HepG2 (cell line): ENCODE results near the gene NAPB. TPM values are rescaled to one million over a fixed set of nuclear protein-coding genes. Genes with fewer than 3 reads are reported as not detected.

Experiments
- ATAC-seq: fragments of 200-7000 bp; cut with Tn5 transposase; 3 replicates; pipeline ENCODE4 v1.9.1; 2020; ENCODE audit warnings: mild to moderate bottlenecking, moderate library complexity
- BruUV-seq: library from RNA; stranded (reverse); fragments of 400-500 nt; replicated peaks from 2 replicates; lab custom pipeline; 2021; lab: Mats Ljungman, UMichigan
- CTCF ChIA-PET: fragments of 300-600 bp; formaldehyde crosslinking; extraction: SDS; loops from one replicate; lab custom pipeline; 2021; ENCODE audit warnings: low total read pairs, inconsistent platforms, low intra/inter-chr PET ratio; lab: Yijun Ruan, JAX
- POLR2A ChIA-PET: fragments of 350-600 bp; sonication (Branson Sonifier 250); formaldehyde crosslinking; loops from one replicate; lab custom pipeline; 2020; ENCODE audit warnings: antibody characterized with exemption, inconsistent platforms; lab: Yijun Ruan, JAX
- DNase-seq: peaks from one replicate; pipeline ENCODE4 v3.0.0-alpha.2; 2015; ENCODE audit warnings: low spot score
- FAIRE-seq: peaks from 3 replicates; lab custom pipeline; 2011; peaks lifted over from hg19 to GRCh38; lab: Jason Lieb, UNC
- H2AFZ ChIP-seq: one replicate; pipeline ENCODE4 v1.6.1; 2011; ENCODE audit warnings: low read length, inconsistent platforms
- H3K27ac ChIP-seq: fragments of 300-600 bp; 3 replicates; pipeline ENCODE4 v1.8.0; 2011; ENCODE audit warnings: mixed run types, mild to moderate bottlenecking, mixed read lengths, low read length, inconsistent platforms; ENCODE audit not compliant: insufficient read depth; ENCODE audit errors: extremely low read length
- H3K27me3 ChIP-seq, 2 experiments: fragments of 200-600 bp in 1 of 2; 2 replicates in 1 of 2; 3 replicates in 1 of 2; pipeline versions ENCODE4 v1.6.0 to v1.8.0; 2011; ENCODE audit warnings: low read length in 2 of 2, mild to moderate bottlenecking in 2 of 2, moderate library complexity in 2 of 2, inconsistent platforms in 1 of 2; ENCODE audit not compliant: insufficient read depth in 2 of 2, control insufficient read depth in 1 of 2
- H3K36me3 ChIP-seq, 2 experiments: fragments of 200-600 bp in 1 of 2; replicated peaks in 1 of 2; 2 replicates in 1 of 2; 3 replicates in 1 of 2; pipeline versions ENCODE4 v1.5.1 to v1.8.0; 2011; ENCODE audit warnings: low read length in 2 of 2, inconsistent platforms in 1 of 2; ENCODE audit not compliant: insufficient read depth in 2 of 2, control insufficient read depth in 1 of 2
- H3K4me1 ChIP-seq: 2 replicates; pipeline ENCODE4 v1.5.1; 2012; ENCODE audit warnings: low read length, inconsistent platforms; ENCODE audit not compliant: insufficient read depth
- H3K4me2 ChIP-seq: 2 replicates; pipeline ENCODE4 v1.6.0; 2011; ENCODE audit warnings: low read depth, low read length, inconsistent platforms
- H3K4me3 ChIP-seq, 3 experiments: fragments of 200-600 bp in 1 of 3; sonication (generic), shearing (Covaris generic) in 1 of 3; replicated peaks in 1 of 3; 2 replicates each; pipeline ENCODE4 v1.5.1; 2011 to 2016; ENCODE audit warnings: low read length in 3 of 3, inconsistent platforms in 2 of 3, low read depth in 2 of 3, mild to moderate bottlenecking in 2 of 3, control low read depth in 1 of 3, mixed read lengths in 1 of 3; ENCODE audit not compliant: insufficient read depth in 1 of 3
- H3K79me2 ChIP-seq: one replicate; pipeline ENCODE4 v1.6.1; 2011; ENCODE audit warnings: low read length, inconsistent platforms; ENCODE audit not compliant: insufficient read depth
- H3K9ac ChIP-seq: 2 replicates; pipeline ENCODE4 v1.6.0; 2011; ENCODE audit warnings: mild to moderate bottlenecking, low read depth, low read length, inconsistent platforms; ENCODE audit not compliant: insufficient read depth
- H3K9me3 ChIP-seq: 2 replicates; pipeline ENCODE4 v1.5.1; 2012; ENCODE audit warnings: mild to moderate bottlenecking, low read length
- H4K20me1 ChIP-seq: 2 replicates; pipeline ENCODE4 v1.6.0; 2011; ENCODE audit warnings: inconsistent platforms, mild to moderate bottlenecking, low read length, moderate library complexity; ENCODE audit not compliant: insufficient read depth
- CHD4 ChIP-seq: fragments of 200-600 bp; sonication (generic); IDR thresholded peaks from 2 replicates; pipeline ENCODE4 v1.7.0; 2017; ENCODE audit warnings: mild to moderate bottlenecking, low read length, borderline replicate concordance
- ZNF577 ChIP-seq: sonication (generic); formaldehyde crosslinking; IDR thresholded peaks from 2 replicates; pipeline ENCODE4 v1.4.0; 2020; ENCODE audit warnings: mild to moderate bottlenecking, low read depth, missing genetic modification reagents, borderline replicate concordance
- ZNF609 ChIP-seq: sonication (generic); formaldehyde crosslinking; IDR thresholded peaks from 2 replicates; pipeline ENCODE4 v1.4.0; 2020; ENCODE audit warnings: mild to moderate bottlenecking, missing genetic modification reagents, borderline replicate concordance
- ZNF780A ChIP-seq: sonication (generic); formaldehyde crosslinking; IDR thresholded peaks from 2 replicates; pipeline ENCODE4 v1.8.0; 2022; ENCODE audit warnings: mild to moderate bottlenecking, missing genetic modification reagents, moderate library complexity
- WGBS: methylation state at CpG from one replicate; pipeline ENCODE4 v1.1.6; 2017; ENCODE audit warnings: low lambda C conversion rate; 5-methylcytosine and 5-hydroxymethylcytosine counted together
- in situ Hi-C: cut with HindIII; loops from 2 replicates; pipeline ENCODE4 v1.10.0; 2017; ENCODE audit warnings: low pct_unique_long_range_greater_than_20kb; ENCODE audit not compliant: extremely low pct_ligation_motif_present
- intact Hi-C: fragments of 100-400 bp; cut with micrococcal nuclease; formaldehyde crosslinking; loops from one replicate; pipeline ENCODE4 v1.10.0; 2022; ENCODE audit not compliant: unreplicated experiment
- polyA plus RNA-seq, 8 experiments: library from polyadenylated mRNA; depleted of rRNA in 3 of 8; stranded (reverse) in 7 of 8; unstranded in 1 of 8; fragments of >200 nt; fragmentation: Illumina TruSeq in 4 of 8; extraction: Trizol in 4 of 8; gene quantifications; 2 replicates each; pipeline versions ENCODE4 v1.2.1 to v1.2.3, GENCODE V29; 2011 to 2016; ENCODE audit warnings: low read depth in 4 of 8, missing spikeins in 1 of 8, mixed read lengths in 1 of 8; ENCODE audit not compliant: insufficient read depth in 1 of 8
- total RNA-seq, 5 experiments: library from RNA; depleted of rRNA; stranded (reverse); fragments of >200 nt; fragmentation: Illumina TruSeq; extraction: Trizol; gene quantifications; 2 replicates each; pipeline ENCODE4 v1.2.3, GENCODE V29; 2016; ENCODE audit warnings: low read depth in 1 of 5

The NAPB gene
- total and polyA plus RNA-seq, 2 of the 13 experiments (the other 11 are each of a cell fraction or from before 2014, with no cell fraction given): 15.2 to 16.1 TPM

GRCh38 chr20:23387118-23387443, 34.2 kb downstream of the NAPB start:
- Histone ChIP-seq H3K9me3 (no peaks in the 10 kb centered on the region), H3K4me3 (peak overlapping the region in 1 of 3 experiments; percentile 32; a peak in 1 of 6 replicates), H3K27ac (peak overlapping the region; percentile 10), H3K4me1 (peaks cover 26% of the 10 kb centered on the region), H4K20me1 (no peaks in the 10 kb centered on the region), H3K9ac (no peak overlapping the region), H3K4me2 (peak overlapping the region; percentile 69), H3K27me3 (no peaks in the 10 kb centered on the region), H2AFZ (no peak overlapping the region), H3K36me3 (peaks cover 18 to 65% of the 10 kb centered on the region in 2 experiments), H3K79me2 (peaks cover 20% of the 10 kb centered on the region)
- no peak for ATAC-seq
- intact Hi-C loops (no loop called here), in situ Hi-C loops (no loop called here)
- no peak for DNase-seq
- BruUV-seq: no TSS peak
- POLR2A ChIA-PET: interaction anchor here (1.0 to 1.6 kb wide), 6 partner anchors 17 to 37 kb away, joined by 3 to 12 read pairs (median 5); partner anchors contain the start of genes GZF1, NAPB and NXT1
- 94% methylated on average over 3 of the region's 3 CpGs for WGBS
- FAIRE-seq: no peak
- CTCF ChIA-PET: no interaction called here
- TF ChIP-seq ZNF780A (CRISPR knock-in tag): no peak
- no peak for TF ChIP-seq ZNF609 (CRISPR knock-in tag)
- TF ChIP-seq ZNF577: 0 out of 2 replicates have a peak, but pooled peaks have one; percentile 39
- TF ChIP-seq CHD4: 0 out of 2 replicates have a peak, but pooled peaks have one; percentile 1
